RWPE2 (cell line): ENCODE measurements around the gene RNF4.

Experiments used
- ATAC-seq: fragments of 200-7000 bp; cut with Tn5 transposase; 3 replicates; pipeline ENCODE4 v1.9.1; 2021; ENCODE audit warnings: low read depth
- DNase-seq: peaks from one replicate; pipeline ENCODE4 v3.0.0-alpha.2; 2020; ENCODE audit warnings: low spot score
- H3K27ac ChIP-seq: fragments of 450-650 bp; 2 replicates; pipeline ENCODE4 v1.5.1; 2017; ENCODE audit warnings: mild to moderate bottlenecking; ENCODE audit not compliant: poor library complexity, severe bottlenecking
- H3K27me3 ChIP-seq: fragments of 250-450 bp; sonication (Bioruptor Pico); 2 replicates; pipeline ENCODE4 v1.5.1; 2021; ENCODE audit warnings: mild to moderate bottlenecking, moderate library complexity; ENCODE audit not compliant: insufficient read depth, poor library complexity, severe bottlenecking
- H3K36me3 ChIP-seq: fragments of 250-450 bp; sonication (Bioruptor Pico); 2 replicates; pipeline ENCODE4 v1.5.1; 2020; ENCODE audit warnings: low read depth, mild to moderate bottlenecking, moderate library complexity
- H3K4me1 ChIP-seq: fragments of 250-450 bp; sonication (Bioruptor Pico); 2 replicates; pipeline ENCODE4 v1.5.1; 2021; ENCODE audit warnings: mild to moderate bottlenecking, moderate library complexity; ENCODE audit not compliant: insufficient read depth, poor library complexity, severe bottlenecking
- H3K4me3 ChIP-seq: fragments of 250-450 bp; sonication (Bioruptor Pico); 2 replicates; pipeline ENCODE4 v1.5.1; 2021; ENCODE audit warnings: mild to moderate bottlenecking, moderate library complexity; ENCODE audit not compliant: severe bottlenecking
- H3K9me3 ChIP-seq: fragments of 250-450 bp; sonication (Bioruptor Pico); 2 replicates; pipeline ENCODE4 v1.5.1; 2021; ENCODE audit warnings: mild to moderate bottlenecking, moderate library complexity; ENCODE audit not compliant: severe bottlenecking
- CTCF ChIP-seq: fragments of 450-650 bp; IDR thresholded peaks from one replicate; pipeline ENCODE4 v1.5.1; 2017; ENCODE audit warnings: mild to moderate bottlenecking, moderate library complexity; ENCODE audit not compliant: poor library complexity, severe bottlenecking

RNF4 gene

DNA sequence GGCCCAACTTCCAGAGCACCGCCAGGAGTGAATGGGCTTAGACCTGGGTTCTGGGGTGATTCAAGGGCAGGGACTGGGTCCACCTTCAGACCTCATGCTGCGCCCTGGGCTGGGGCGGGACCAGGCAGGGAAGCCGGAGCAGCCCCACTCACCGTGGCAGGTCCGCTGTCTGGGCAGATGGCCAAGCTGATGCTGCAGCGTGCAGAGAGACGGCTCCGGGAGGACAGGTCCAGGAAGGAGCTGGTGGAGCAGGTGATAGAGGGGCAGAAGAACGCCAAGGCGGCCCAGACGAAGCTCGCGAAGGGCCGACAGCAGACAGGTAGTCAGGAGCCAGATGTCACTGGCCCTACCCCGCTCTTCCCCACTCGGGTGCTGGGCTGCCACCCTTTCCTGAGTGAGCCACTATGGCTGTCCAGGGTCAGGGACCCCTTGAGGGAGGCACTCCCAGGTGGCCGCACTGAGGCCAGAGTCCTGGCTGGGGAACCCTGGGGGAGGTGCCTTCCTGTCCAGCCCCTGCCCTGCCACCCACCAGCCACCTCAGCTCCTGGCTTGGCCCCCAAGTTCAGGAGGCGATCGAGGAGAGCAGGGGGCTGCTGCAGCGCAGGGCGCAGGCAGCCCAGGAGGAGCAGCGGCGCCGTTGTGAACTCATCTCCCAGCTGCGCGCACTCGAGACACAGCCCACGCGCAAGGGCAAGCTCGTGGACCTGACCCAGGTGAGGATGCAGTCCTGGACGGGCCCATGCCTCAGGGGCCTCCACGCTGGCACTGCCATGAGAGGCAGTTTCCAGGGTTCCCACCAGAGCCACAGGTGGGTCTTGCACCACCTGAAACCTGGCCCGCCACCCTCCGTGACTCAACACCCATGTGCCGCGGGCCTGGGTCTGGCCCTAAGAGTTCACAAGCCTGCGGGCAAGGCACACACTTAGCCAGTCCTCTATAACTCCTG lies 10.1 kb upstream of the RNF4 start:
- H3K27me3 ChIP-seq = no peaks in the 10 kb centered on the region
- ATAC-seq (no peak), DNase-seq (no peak)
- no peaks in the 10 kb centered on the region for H3K36me3 ChIP-seq
- no peak for TF ChIP-seq CTCF
- no peaks in the 10 kb centered on the region for H3K4me1 ChIP-seq
- H3K27ac ChIP-seq = no peak overlapping the region
- H3K9me3 ChIP-seq = no peaks in the 10 kb centered on the region
- H3K4me3 ChIP-seq = no peak overlapping the region

GRCh38 chr4:2459589-2460349 lies 9.1 kb upstream of the RNF4 start:
- no peak for TF ChIP-seq CTCF
- Histone ChIP-seq H3K4me1 (no peaks in the 10 kb centered on the region), H3K9me3 (no peaks in the 10 kb centered on the region), H3K27ac (no peak overlapping the region), H3K36me3 (no peaks in the 10 kb centered on the region), H3K27me3 (no peaks in the 10 kb centered on the region), H3K4me3 (no peak overlapping the region)
- no peak for DNase-seq
- ATAC-seq = no peak

- no peaks in the 10 kb centered on the region for H3K27me3 ChIP-seq
- DNase-seq (no peak), ATAC-seq (no peak)
- no peak for TF ChIP-seq CTCF
- no peaks in the 10 kb centered on the region for H3K4me1 ChIP-seq
- no peaks in the 10 kb centered on the region for H3K9me3 ChIP-seq
- H3K27ac ChIP-seq = no peak overlapping the region
- H3K36me3 ChIP-seq = no peaks in the 10 kb centered on the region
- no peak overlapping the region for H3K4me3 ChIP-seq
Measured at GRCh38 chr4:2461246-2461960, 7.5 kb upstream of the RNF4 start.

DNA sequence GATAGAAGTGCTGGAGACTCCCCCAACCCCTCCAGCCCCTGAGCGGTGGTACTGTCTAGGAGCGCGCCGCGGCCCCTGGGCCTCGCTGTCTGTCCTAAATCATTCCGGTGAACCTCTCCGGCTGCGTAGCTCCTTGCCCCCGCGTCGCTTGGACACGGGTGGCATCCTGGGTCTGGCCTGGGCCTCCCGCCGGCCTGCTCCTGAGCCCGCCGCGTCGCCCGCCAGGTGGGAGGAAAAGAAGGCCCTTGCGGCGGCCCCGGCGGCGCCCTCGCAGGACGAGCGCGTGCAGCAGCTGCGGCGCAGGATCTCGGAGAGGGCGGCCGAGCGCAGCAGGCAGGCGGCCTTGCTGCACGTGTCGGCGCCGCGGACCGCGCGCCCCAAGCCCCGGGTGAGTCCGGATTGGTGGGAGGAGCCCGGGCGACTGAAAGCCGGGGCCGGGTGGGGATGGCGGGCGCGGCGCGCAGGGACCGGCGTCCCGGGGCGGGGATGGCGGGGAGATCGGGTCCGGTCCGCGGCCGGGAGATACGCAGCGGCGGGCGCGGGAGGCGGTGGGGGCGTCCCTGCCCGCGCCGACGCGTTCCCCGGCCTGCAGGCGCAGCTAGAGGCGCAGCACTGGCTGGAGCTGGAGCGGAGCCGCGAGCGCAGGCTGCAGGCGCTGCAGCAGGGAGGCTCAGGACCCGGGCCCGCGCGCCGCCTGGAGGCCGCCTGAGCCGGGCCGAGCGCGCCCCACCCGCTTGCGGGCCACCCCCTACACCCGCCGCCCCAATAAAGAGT lies 6.5 kb upstream of the RNF4 start:
- TF ChIP-seq CTCF = peak; percentile 74
- DNase-seq (no peak), ATAC-seq (peak; percentile 90)
- Histone ChIP-seq H3K27ac (no peak overlapping the region), H3K4me3 (peak overlapping the region; percentile 40), H3K36me3 (no peaks in the 10 kb centered on the region), H3K27me3 (no peaks in the 10 kb centered on the region), H3K9me3 (no peaks in the 10 kb centered on the region), H3K4me1 (no peaks in the 10 kb centered on the region)
